ENCODE data around the gene PRCC.

GRCh38 chr1:156749419-156750118 is 17.8 kb upstream of the PRCC start:
- TF ChIP-seq CTCF (IDR thresholded peaks at IDR 0.05) = no peak
- no peak for TF ChIP-seq POLR2A (IDR thresholded peaks at IDR 0.05)
